Activated naive CD4-positive, alpha-beta T cell treated with anti-CD3 and anti-CD28 coated beads, Interleukin-2, amount 50 U/mL, for 72 hours (primary cell): Measurements from ENCODE around the gene THOC5. TPM values are rescaled to one million over a fixed set of nuclear protein-coding genes. Genes with fewer than 3 reads are reported as not detected.
"Not testable (repeated sequence)": the region's sequence is repeated elsewhere in the genome, so short reads cannot be mapped to it uniquely, and the experiment has no call there.

Source experiments
- ATAC-seq, 2 donors: fragments of 150-1000 bp; cut with Tn5 transposase; 2 replicates each; pipeline ENCODE4 v1.10.0; 2021; ENCODE audit warnings: mild to moderate bottlenecking in 2 of 2, moderate library complexity in 2 of 2
- DNase-seq, 2 donors: peaks; one replicate each; pipeline ENCODE4 v3.0.0; 2021 to 2022; ENCODE audit warnings: low spot score in 2 of 2
- H3K27ac Mint-ChIP-seq, 2 donors: one replicate each; pipeline ENCODE4 v1.8.0; 2022; ENCODE audit warnings: mild to moderate bottlenecking in 2 of 2, mixed read lengths in 2 of 2
- H3K36me3 Mint-ChIP-seq, 2 donors: one replicate each; pipeline ENCODE4 v1.8.0; 2022; ENCODE audit warnings: mixed read lengths in 2 of 2
- H3K9me3 Mint-ChIP-seq, 2 donors: one replicate each; pipeline ENCODE4 v1.8.0; 2022; ENCODE audit warnings: mixed read lengths in 2 of 2
- total RNA-seq, 2 donors: library from RNA; stranded (reverse); gene quantifications; one replicate each; pipeline ENCODE4 v1.2.3, GENCODE V29; 2022

THOC5 gene
- total RNA-seq, 2 donors from 2014 or later: 50.8 to 82.9 TPM

- H3K27ac Mint-ChIP-seq: peak overlapping the region in 1 of 2 donors; percentile 18
- ATAC-seq (no peak), DNase-seq (no peak)
- H3K9me3 Mint-ChIP-seq: no peaks in the 10 kb centered on the region
- peaks cover 0 to 6% of the 10 kb centered on the region in 2 donors for H3K36me3 Mint-ChIP-seq
Observed at GRCh38 chr22:29570456-29570855, 16.9 kb upstream of the THOC5 start.

GRCh38 chr22:29569011-29569678 is 15.6 kb upstream of the THOC5 start:
- H3K36me3 Mint-ChIP-seq: peaks cover 0 to 6% of the 10 kb centered on the region in 2 donors
- no peaks in the 10 kb centered on the region for H3K9me3 Mint-ChIP-seq
- ATAC-seq (no peak), DNase-seq (no peak)
- H3K27ac Mint-ChIP-seq: peak overlapping the region in 1 of 2 donors; percentile 84

- ATAC-seq (no peak), DNase-seq (no peak)
- Mint-ChIP-seq H3K36me3 (peaks cover 0 to 6% of the 10 kb centered on the region in 2 donors), H3K27ac (no peak overlapping the region), H3K9me3 (no peaks in the 10 kb centered on the region)
Observed at GRCh38 chr22:29567338-29567737, 13.8 kb upstream of the THOC5 start.

GRCh38 chr22:29566513-29566912 is 13.0 kb upstream of the THOC5 start:
- H3K36me3 Mint-ChIP-seq, ATAC-seq: not testable (repeated sequence)

DNA sequence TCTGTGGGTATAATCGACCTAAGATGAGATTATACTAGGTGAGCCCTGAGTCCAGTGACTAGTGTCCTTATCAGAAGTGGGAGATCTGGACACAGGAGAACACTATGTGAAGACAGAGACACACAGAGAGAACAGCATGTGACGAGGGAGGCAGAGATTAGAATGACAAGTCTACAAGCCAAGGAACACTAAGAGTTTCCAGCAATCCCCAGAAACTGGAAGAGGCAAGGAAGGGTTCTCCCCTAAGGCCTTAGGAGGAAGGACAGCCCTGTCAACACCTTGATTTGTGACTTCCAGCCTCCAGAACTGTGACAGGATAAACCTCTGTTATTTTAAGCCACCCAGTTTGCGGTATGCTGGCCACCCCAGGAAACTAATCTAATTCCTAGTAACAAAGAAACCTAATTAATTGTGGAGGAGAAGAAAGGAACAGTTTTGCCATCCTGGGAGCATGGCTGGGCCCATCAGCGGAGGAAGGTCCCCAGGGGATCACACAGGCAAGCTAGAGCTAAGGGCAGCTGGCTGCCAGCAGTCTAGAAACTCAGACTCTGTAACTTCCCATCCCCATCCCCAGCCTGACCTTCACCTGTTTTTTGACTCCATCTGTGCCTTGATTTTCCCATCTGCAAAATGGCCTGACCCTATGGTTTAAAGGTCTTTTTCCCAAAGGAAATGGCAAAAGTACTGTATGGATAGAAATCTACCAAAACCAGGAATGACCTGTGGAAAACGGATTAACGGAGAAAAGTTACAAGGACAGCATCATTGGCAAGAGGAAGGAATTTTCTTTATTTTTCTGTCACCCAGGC is 10.3 kb upstream of the THOC5 start:
- DNase-seq: no peak
- Mint-ChIP-seq H3K27ac (peak overlapping the region in 1 of 2 donors; percentile 32), H3K36me3 (peaks cover 0 to 3% of the 10 kb centered on the region in 2 donors), H3K9me3 (no peaks in the 10 kb centered on the region)
- ATAC-seq: no peak

More at GRCh38 chr22:29566513-29566912, 13.0 kb upstream of the THOC5 start:
- H3K27ac Mint-ChIP-seq, DNase-seq, H3K9me3 Mint-ChIP-seq: not testable (repeated sequence)

GRCh38 chr22:29559853-29560252 is 6.3 kb upstream of the THOC5 start:
- DNase-seq: no peak
- ATAC-seq: no peak
- Mint-ChIP-seq H3K27ac (peak overlapping the region in 1 of 2 donors; percentile 74), H3K36me3 (peaks cover 0 to 8% of the 10 kb centered on the region in 2 donors), H3K9me3 (no peaks in the 10 kb centered on the region)

- peaks cover 0 to 8% of the 10 kb centered on the region in 2 donors for H3K36me3 Mint-ChIP-seq
- H3K9me3 Mint-ChIP-seq: no peaks in the 10 kb centered on the region
- H3K27ac Mint-ChIP-seq: peak overlapping the region; percentile 16 to 56
- DNase-seq (no peak), ATAC-seq (no peak)
Observed at GRCh38 chr22:29559030-29559429, 5.5 kb upstream of the THOC5 start.

- no peak for ATAC-seq
- peak overlapping the region; percentile 79 to 85 for H3K27ac Mint-ChIP-seq
- peaks cover 5 to 8% of the 10 kb centered on the region in 2 donors for H3K36me3 Mint-ChIP-seq
Observed at GRCh38 chr22:29555065-29555644, 1.6 kb upstream of the THOC5 start.

DNA sequence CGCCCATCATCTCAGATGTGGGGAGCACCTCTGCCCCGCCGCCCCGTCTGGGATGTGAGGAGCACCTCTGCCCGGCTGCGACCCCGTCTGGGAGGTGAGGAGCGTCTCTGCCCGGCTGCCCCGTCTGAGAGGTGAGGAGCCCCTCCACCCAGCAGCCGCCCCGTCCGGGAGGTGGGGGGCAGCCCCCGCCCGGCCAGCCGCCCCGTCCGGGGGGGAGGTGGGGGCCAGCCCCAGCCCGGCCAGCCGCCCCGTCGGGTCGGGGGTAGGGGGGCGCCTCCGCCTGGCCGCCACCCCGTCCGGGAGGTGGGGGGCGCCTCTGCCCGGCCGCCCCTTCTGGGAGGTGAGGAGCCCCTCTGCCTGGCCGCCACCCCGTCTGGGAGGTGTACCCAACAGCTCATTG is 1.2 kb downstream of the THOC5 start:
- Mint-ChIP-seq H3K36me3 (peaks cover 5 to 17% of the 10 kb centered on the region in 2 donors), H3K27ac (peak overlapping the region in 1 of 2 donors; percentile 50)
- not testable (repeated sequence) for ATAC-seq, H3K9me3 Mint-ChIP-seq, DNase-seq

More at GRCh38 chr22:29555065-29555644, 1.6 kb upstream of the THOC5 start:
- no peaks in the 10 kb centered on the region for H3K9me3 Mint-ChIP-seq
- no peak for DNase-seq

GRCh38 chr22:29550005-29550404 is 3.6 kb downstream of the THOC5 start:
- no peak for ATAC-seq
- Mint-ChIP-seq H3K27ac (peak overlapping the region; percentile 23 to 44), H3K9me3 (no peaks in the 10 kb centered on the region), H3K36me3 (peaks cover 5 to 9% of the 10 kb centered on the region in 2 donors)
- DNase-seq: no peak

- not testable (repeated sequence) for H3K36me3 Mint-ChIP-seq
Observed at GRCh38 chr22:29545045-29545444, 8.5 kb downstream of the THOC5 start.

GRCh38 chr22:29541845-29542244 is 11.7 kb downstream of the THOC5 start:
- ATAC-seq (no peak), DNase-seq (no peak)
- Mint-ChIP-seq H3K36me3 (peaks cover 5% of the 10 kb centered on the region in 2 donors), H3K27ac (peak overlapping the region in 1 of 2 donors; percentile 65), H3K9me3 (no peaks in the 10 kb centered on the region)

More at GRCh38 chr22:29545045-29545444, 8.5 kb downstream of the THOC5 start:
- H3K27ac Mint-ChIP-seq: peak overlapping the region in 1 of 2 donors; percentile 5
- not testable (repeated sequence) for ATAC-seq, DNase-seq, H3K9me3 Mint-ChIP-seq

GRCh38 chr22:29539105-29539504 is 14.5 kb downstream of the THOC5 start:
- ATAC-seq (no peak), DNase-seq (no peak)
- no peak overlapping the region for H3K27ac Mint-ChIP-seq
- H3K9me3 Mint-ChIP-seq: no peaks in the 10 kb centered on the region
- peaks cover 13 to 14% of the 10 kb centered on the region in 2 donors for H3K36me3 Mint-ChIP-seq

DNA sequence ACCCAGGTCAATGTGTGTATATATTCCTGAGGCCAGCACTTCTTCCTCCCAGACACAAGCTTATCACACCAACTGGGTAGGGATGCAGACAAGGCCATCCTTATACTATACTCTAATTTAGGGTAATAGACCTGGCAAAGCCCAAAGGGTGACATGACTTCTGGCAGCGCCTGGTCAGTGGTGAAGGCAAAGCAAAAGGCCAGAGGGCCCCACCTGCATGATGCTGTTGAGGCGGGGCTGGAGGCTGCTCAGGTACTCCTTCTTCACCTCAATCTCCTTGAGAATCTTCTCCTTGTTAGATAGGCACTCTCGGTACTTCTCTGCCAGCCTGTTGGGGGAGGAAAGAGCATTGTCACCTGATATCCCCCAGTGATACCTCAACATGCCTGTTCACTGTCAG is 17.1 kb downstream of the THOC5 start:
- Mint-ChIP-seq H3K9me3 (no peaks in the 10 kb centered on the region), H3K27ac (no peak overlapping the region), H3K36me3 (peaks cover 13 to 23% of the 10 kb centered on the region in 2 donors)
- no peak for ATAC-seq
- DNase-seq: no peak

DNA sequence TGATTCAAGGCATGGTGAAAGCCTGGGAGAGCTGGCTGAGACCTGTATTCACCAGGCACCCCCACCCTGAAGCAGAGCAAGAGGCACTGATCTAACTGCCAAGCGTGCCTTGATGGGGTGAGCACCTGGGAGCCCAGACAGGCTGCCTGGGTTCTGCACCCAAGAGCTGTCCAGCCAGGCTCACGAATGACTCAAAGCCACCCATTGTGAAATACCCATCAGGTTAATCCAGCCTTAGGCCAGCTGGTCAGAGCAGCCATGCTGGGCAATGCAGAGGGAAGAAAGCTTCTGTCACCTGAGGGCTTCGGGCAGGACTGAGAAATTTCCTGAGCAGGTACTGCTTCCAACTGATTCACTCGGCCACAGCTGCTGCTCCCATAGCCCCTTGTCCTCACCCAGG is 22.1 kb downstream of the THOC5 start:
- ATAC-seq (no peak), DNase-seq (no peak)
- no peak overlapping the region for H3K27ac Mint-ChIP-seq
- peaks cover 18 to 21% of the 10 kb centered on the region in 2 donors for H3K36me3 Mint-ChIP-seq
- no peaks in the 10 kb centered on the region for H3K9me3 Mint-ChIP-seq

GRCh38 chr22:29530716-29531115 is 22.8 kb downstream of the THOC5 start:
- Mint-ChIP-seq H3K36me3 (peaks cover 14 to 17% of the 10 kb centered on the region in 2 donors), H3K27ac (peak overlapping the region in 1 of 2 donors; percentile 12)
- no peak for ATAC-seq

GRCh38 chr22:29528144-29528543 is 25.4 kb downstream of the THOC5 start:
- ATAC-seq (no peak), DNase-seq (no peak)
- peaks cover 3 to 10% of the 10 kb centered on the region in 2 donors for H3K36me3 Mint-ChIP-seq
- peak overlapping the region in 1 of 2 donors; percentile 50 for H3K27ac Mint-ChIP-seq
- no peaks in the 10 kb centered on the region for H3K9me3 Mint-ChIP-seq

More at GRCh38 chr22:29530716-29531115, 22.8 kb downstream of the THOC5 start:
- no peak for DNase-seq
- H3K9me3 Mint-ChIP-seq: no peaks in the 10 kb centered on the region
